ENCODE measurements around the gene SLC38A8.

The SLC38A8 gene

DNA sequence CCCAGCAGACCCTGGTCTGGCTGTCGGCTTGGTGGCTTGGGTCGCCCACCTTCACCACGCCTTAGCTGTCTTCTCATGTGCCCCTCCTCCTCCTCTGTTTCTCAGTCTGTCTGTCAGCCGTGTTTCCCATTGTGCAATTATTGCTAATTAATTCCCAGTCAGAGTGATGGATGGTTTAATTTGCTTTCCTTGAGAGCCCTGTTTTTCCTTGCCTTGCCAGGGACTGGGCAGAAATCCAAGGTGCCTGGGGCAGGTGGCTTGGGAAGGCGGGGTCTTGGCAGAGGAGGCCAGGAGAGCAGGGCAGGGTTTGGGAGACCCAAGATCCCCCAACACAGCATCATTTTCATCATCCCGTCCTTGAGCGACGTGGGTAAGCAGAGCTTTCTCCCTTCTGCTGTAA lies 53.3 kb downstream of the SLC38A8 start:
- H3K4me3 ChIP-seq (ENCODE audit: low read length), result no peak overlapping the region
- no peak overlapping the region for H3K4me2 ChIP-seq (ENCODE audit: low read length)
- H4K20me1 ChIP-seq (ENCODE audit: insufficient read depth, low read length), result no peaks in the 10 kb centered on the region
- H2AFZ ChIP-seq (ENCODE audit: low read depth, low read length), result no peak overlapping the region
- H3K9ac ChIP-seq (ENCODE audit: low read length), result no peak overlapping the region
- H3K36me3 ChIP-seq (replicated peaks; ENCODE audit: low read depth, low read length), result no peaks in the 10 kb centered on the region
- no peaks in the 10 kb centered on the region for H3K79me2 ChIP-seq (ENCODE audit: low read length)
- TF ChIP-seq, protein P1, sequence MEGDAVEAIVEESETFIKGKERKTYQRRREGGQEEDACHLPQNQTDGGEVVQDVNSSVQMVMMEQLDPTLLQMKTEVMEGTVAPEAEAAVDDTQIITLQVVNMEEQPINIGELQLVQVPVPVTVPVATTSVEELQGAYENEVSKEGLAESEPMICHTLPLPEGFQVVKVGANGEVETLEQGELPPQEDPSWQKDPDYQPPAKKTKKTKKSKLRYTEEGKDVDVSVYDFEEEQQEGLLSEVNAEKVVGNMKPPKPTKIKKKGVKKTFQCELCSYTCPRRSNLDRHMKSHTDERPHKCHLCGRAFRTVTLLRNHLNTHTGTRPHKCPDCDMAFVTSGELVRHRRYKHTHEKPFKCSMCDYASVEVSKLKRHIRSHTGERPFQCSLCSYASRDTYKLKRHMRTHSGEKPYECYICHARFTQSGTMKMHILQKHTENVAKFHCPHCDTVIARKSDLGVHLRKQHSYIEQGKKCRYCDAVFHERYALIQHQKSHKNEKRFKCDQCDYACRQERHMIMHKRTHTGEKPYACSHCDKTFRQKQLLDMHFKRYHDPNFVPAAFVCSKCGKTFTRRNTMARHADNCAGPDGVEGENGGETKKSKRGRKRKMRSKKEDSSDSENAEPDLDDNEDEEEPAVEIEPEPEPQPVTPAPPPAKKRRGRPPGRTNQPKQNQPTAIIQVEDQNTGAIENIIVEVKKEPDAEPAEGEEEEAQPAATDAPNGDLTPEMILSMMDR (IDR thresholded peaks at IDR 0.05; ENCODE audit: low read depth, low read length), result no peak
- no peak for TF ChIP-seq EZH2phosphoT487 (IDR thresholded peaks at IDR 0.05; ENCODE audit: low read depth)
- H3K9me3 ChIP-seq (ENCODE audit: insufficient read depth, low read length), result no peaks in the 10 kb centered on the region
- no peaks in the 10 kb centered on the region for H3K4me1 ChIP-seq (ENCODE audit: low read length)
- peaks cover 27% of the 10 kb centered on the region for H3K27me3 ChIP-seq (ENCODE audit: low read depth, low read length)
- H3K27ac ChIP-seq (ENCODE audit: low read length), result no peak overlapping the region

DNA sequence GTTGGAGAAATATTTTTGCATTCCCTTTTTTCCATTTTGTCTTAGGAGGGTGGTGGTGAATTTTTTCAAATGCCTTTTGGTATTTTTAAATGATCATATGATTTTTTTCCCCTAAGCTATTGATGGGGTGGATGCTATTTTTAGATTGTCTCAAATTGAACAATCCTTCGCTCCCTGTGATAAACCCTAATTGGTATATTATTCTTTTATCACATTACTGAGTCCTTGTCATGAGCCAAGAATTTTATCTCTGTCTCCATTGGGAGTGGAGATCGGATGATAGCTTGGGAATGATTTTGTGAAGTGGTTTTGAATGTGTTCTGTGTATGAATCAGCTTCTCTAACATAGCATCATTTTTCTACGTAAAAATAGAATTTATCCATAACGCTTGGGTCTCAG lies 59.1 kb downstream of the SLC38A8 start:
- H4K20me1 ChIP-seq (ENCODE audit: insufficient read depth, low read length), result no peaks in the 10 kb centered on the region
- no peaks in the 10 kb centered on the region for H3K9me3 ChIP-seq (ENCODE audit: insufficient read depth, low read length)
- TF ChIP-seq, protein P1 (IDR thresholded peaks at IDR 0.05; ENCODE audit: low read depth, low read length), result no peak
- TF ChIP-seq EZH2phosphoT487 (IDR thresholded peaks at IDR 0.05; ENCODE audit: low read depth), result no peak
- H3K4me3 ChIP-seq (ENCODE audit: low read length), result no peak overlapping the region
- no peak overlapping the region for H3K27ac ChIP-seq (ENCODE audit: low read length)
- H3K4me1 ChIP-seq (ENCODE audit: low read length), result no peaks in the 10 kb centered on the region
- no peaks in the 10 kb centered on the region for H3K79me2 ChIP-seq (ENCODE audit: low read length)
- H3K4me2 ChIP-seq (ENCODE audit: low read length), result no peak overlapping the region
- H3K27me3 ChIP-seq (ENCODE audit: low read depth, low read length), result peaks cover 16% of the 10 kb centered on the region
- H3K36me3 ChIP-seq (replicated peaks; ENCODE audit: low read depth, low read length), result no peaks in the 10 kb centered on the region
- H2AFZ ChIP-seq (ENCODE audit: low read depth, low read length), result no peak overlapping the region
- H3K9ac ChIP-seq (ENCODE audit: low read length), result no peak overlapping the region

DNA sequence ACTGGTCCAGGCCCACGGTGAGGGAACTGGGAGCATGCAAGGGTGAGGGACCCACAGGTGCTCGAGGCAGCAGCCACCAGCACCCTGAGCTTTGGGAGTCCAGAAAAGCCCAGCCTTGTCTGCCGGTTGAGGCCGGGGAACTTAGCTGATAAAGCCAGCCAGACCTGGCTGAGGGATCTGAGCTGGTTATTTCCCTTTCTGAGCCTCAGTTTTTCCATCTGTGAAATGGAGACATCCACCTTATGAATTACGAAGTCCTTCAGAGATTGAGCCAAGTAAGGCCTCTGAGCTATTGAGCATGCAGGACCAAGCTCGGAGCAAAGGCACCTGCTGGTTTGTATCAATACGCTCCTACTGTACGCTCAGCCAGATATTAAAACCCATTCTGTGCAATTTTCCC lies 60.8 kb downstream of the SLC38A8 start:
- no peaks in the 10 kb centered on the region for H3K79me2 ChIP-seq (ENCODE audit: low read length)
- no peak overlapping the region for H3K9ac ChIP-seq (ENCODE audit: low read length)
- TF ChIP-seq, protein P1 (IDR thresholded peaks at IDR 0.05; ENCODE audit: low read depth, low read length), result no peak
- no peak for TF ChIP-seq EZH2phosphoT487 (IDR thresholded peaks at IDR 0.05; ENCODE audit: low read depth)
- no peak overlapping the region for H3K4me3 ChIP-seq (ENCODE audit: low read length)
- no peaks in the 10 kb centered on the region for H3K36me3 ChIP-seq (replicated peaks; ENCODE audit: low read depth, low read length)
- H3K4me1 ChIP-seq (ENCODE audit: low read length), result no peaks in the 10 kb centered on the region
- peaks cover 3% of the 10 kb centered on the region; the same call in 1 of the 2 replicates for H3K27me3 ChIP-seq (ENCODE audit: low read depth, low read length)
- H3K4me2 ChIP-seq (ENCODE audit: low read length), result no peak overlapping the region
- no peaks in the 10 kb centered on the region for H4K20me1 ChIP-seq (ENCODE audit: insufficient read depth, low read length)
- H3K27ac ChIP-seq (ENCODE audit: low read length), result no peak overlapping the region
- H2AFZ ChIP-seq (ENCODE audit: low read depth, low read length), result no peak overlapping the region
- no peaks in the 10 kb centered on the region for H3K9me3 ChIP-seq (ENCODE audit: insufficient read depth, low read length)

DNA sequence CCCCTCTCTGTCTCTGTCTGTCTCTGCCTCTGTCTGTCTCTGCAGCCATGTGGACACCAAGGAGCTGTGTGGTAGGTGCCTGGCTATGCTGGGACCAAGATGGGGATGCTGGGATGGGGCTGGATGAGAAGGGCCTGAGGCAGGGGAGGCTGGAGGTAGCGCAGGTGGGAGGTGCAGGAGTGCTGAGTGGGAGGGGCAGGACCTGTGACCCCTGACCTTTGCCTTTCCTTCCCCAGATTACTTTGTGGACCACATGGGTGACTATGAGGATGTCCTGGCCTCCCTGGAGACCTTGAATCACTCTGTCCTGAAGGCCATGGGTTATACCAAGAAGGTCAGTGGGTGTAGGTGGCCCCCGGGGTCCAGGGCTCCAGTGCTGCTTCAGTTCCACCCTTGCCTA lies 61.8 kb downstream of the SLC38A8 start:
- Histone ChIP-seq H4K20me1 (ENCODE audit: insufficient read depth, low read length) (no peaks in the 10 kb centered on the region), H3K9ac (ENCODE audit: low read length) (no peak overlapping the region), H3K4me2 (ENCODE audit: low read length) (no peak overlapping the region), H3K9me3 (ENCODE audit: insufficient read depth, low read length) (no peaks in the 10 kb centered on the region), H3K27ac (ENCODE audit: low read length) (no peak overlapping the region), H3K36me3 (replicated peaks; ENCODE audit: low read depth, low read length) (no peaks in the 10 kb centered on the region), H2AFZ (ENCODE audit: low read depth, low read length) (no peak overlapping the region), H3K4me3 (ENCODE audit: low read length) (no peak overlapping the region), H3K27me3 (ENCODE audit: low read depth, low read length) (no peaks in the 10 kb centered on the region), H3K79me2 (ENCODE audit: low read length) (no peaks in the 10 kb centered on the region), H3K4me1 (ENCODE audit: low read length) (no peaks in the 10 kb centered on the region)
- TF ChIP-seq, protein P1 (IDR thresholded peaks at IDR 0.05; ENCODE audit: low read depth, low read length), result no peak
- no peak for TF ChIP-seq EZH2phosphoT487 (IDR thresholded peaks at IDR 0.05; ENCODE audit: low read depth)
